Measurements from ENCODE around the gene TADA2B.

- TF ChIP-seq POLR2A (IDR thresholded peaks at IDR 0.05; ENCODE audit: low read length), result no peak
- TF ChIP-seq GATA1 (IDR thresholded peaks at IDR 0.05; ENCODE audit: low read depth, low read length), result no peak
These were observed 42.6 kb upstream of the TADA2B start for GRCh38 chr4:7000421-7001176.

Measured in erythroblast (primary cell).